Mucosa of descending colon (tissue), 3 donors: Measurements from ENCODE around the gene PCDHA3. TPM values are rescaled to one million over a fixed set of nuclear protein-coding genes. Genes with fewer than 3 reads are reported as not detected.
"Not testable (repeated sequence)": the region's sequence is repeated elsewhere in the genome, so short reads cannot be mapped to it uniquely, and the experiment has no call there.

Experiments
- ATAC-seq: fragments of 200-7000 bp; cut with Tn5 transposase; one replicate; pipeline ENCODE4 v1.9.1; 2020; ENCODE audit warnings: mild to moderate bottlenecking, moderate library complexity
- DNase-seq, 3 donors: peaks; one replicate each; pipeline ENCODE4 v3.0.0-alpha.2; 2020
- H3K36me3 ChIP-seq: fragments of 200-600 bp; one replicate; pipeline ENCODE4 v1.8.0; 2021; ENCODE audit warnings: low read depth, mild to moderate bottlenecking
- H3K4me1 ChIP-seq: fragments of 200-600 bp; one replicate; pipeline ENCODE4 v1.8.0; 2021; ENCODE audit warnings: low read depth, mild to moderate bottlenecking
- H3K4me3 ChIP-seq: fragments of 200-600 bp; one replicate; pipeline ENCODE4 v1.8.0; 2021; ENCODE audit warnings: mild to moderate bottlenecking
- H3K9me3 ChIP-seq: fragments of 200-600 bp; one replicate; pipeline ENCODE4 v1.8.0; 2021; ENCODE audit warnings: mild to moderate bottlenecking
- CTCF ChIP-seq: fragments of 200-600 bp; IDR thresholded peaks from one replicate; pipeline ENCODE4 v1.8.0; 2022; ENCODE audit warnings: antibody characterized with exemption, mild to moderate bottlenecking
- intact Hi-C, 2 donors: fragments of 100-400 bp; cut with DNase I in 1 of 2; cut with micrococcal nuclease in 1 of 2; formaldehyde crosslinking; loops; one replicate each; pipeline versions ENCODE4 v1.11.0 to v1.11.1; 2022; cut with DNase I, micrococcal nuclease
- total RNA-seq, 3 donors: library from RNA; stranded (reverse); fragmentation: NEBNext Ultra II Directional in 2 of 3; extraction: Animal tissue kit (Norgen Biotek cat#: 25700) in 2 of 3; gene quantifications; one replicate each; pipeline versions ENCODE4 v1.2.1 to v1.2.4, GENCODE V29; 2021 to 2023
- donor health status: DM: no; HTN: no; CAD: no; lungs with moderate emphysema.
- donor health status: DM: no; HTN: no; CAD: no.
- donor health status: DM: no; HTN: yes; CAD: no.

The PCDHA3 gene
- total RNA-seq, 3 donors from 2014 or later = 0.06 to 1.3 TPM; not detected in 1

- Histone ChIP-seq H3K36me3 (no peaks in the 10 kb centered on the region), H3K4me3 (no peak within 1 kb of the TSS), H3K4me1 (no peaks in the 10 kb centered on the region), H3K9me3 (peaks cover 71% of the 10 kb centered on the region)
- intact Hi-C loops = no loop called here
- TF ChIP-seq CTCF = no peak
- no peak for ATAC-seq
- DNase-seq = no peak
Observed at GRCh38 chr5:140785905-140786686, 14.8 kb upstream of the PCDHA3 start, which contains the start of gene PCDHA1. TSS of gene PCDHA1 (plus strand) at chr5:140786140.

GRCh38 chr5:140787422-140787821 lies 13.4 kb upstream of the PCDHA3 start:
- DNase-seq, H3K4me1 ChIP-seq, intact Hi-C loops, ATAC-seq, H3K36me3 ChIP-seq, H3K4me3 ChIP-seq: not testable (repeated sequence)
- H3K9me3 ChIP-seq = peaks cover 59% of the 10 kb centered on the region

- DNase-seq, intact Hi-C loops, ATAC-seq, H3K4me3 ChIP-seq, H3K36me3 ChIP-seq, H3K4me1 ChIP-seq: not testable (repeated sequence)
- H3K9me3 ChIP-seq = peaks cover 58% of the 10 kb centered on the region
Observed at GRCh38 chr5:140787849-140788504, 12.9 kb upstream of the PCDHA3 start.

GRCh38 chr5:140791089-140791488 lies 9.8 kb upstream of the PCDHA3 start:
- TF ChIP-seq CTCF = no peak
- Histone ChIP-seq H3K4me3 (no peak overlapping the region), H3K4me1 (no peaks in the 10 kb centered on the region), H3K36me3 (no peaks in the 10 kb centered on the region), H3K9me3 (peaks cover 65% of the 10 kb centered on the region)
- intact Hi-C loops = no loop called here
- no peak for ATAC-seq
- no peak for DNase-seq

- intact Hi-C loops = no loop called here
Observed at GRCh38 chr5:140794595-140795258, 6.1 kb upstream of the PCDHA3 start, which contains the start of gene PCDHA2. TSS of gene PCDHA2 (plus strand) at chr5:140794852.

GRCh38 chr5:140795259-140795641 lies 5.6 kb upstream of the PCDHA3 start:
- intact Hi-C loops = no loop called here
- H3K4me1 ChIP-seq = no peaks in the 10 kb centered on the region
- no peak for TF ChIP-seq CTCF
- H3K4me3 ChIP-seq = no peak overlapping the region
- H3K9me3 ChIP-seq = peaks cover 55% of the 10 kb centered on the region
- ATAC-seq = no peak
- H3K36me3 ChIP-seq = no peaks in the 10 kb centered on the region
- no peak for DNase-seq

More at GRCh38 chr5:140794595-140795258, 6.1 kb upstream of the PCDHA3 start, which contains the start of gene PCDHA2:
- DNase-seq (no peak), ATAC-seq (no peak)
- Histone ChIP-seq H3K4me3 (no peak within 1 kb of the TSS), H3K4me1 (no peaks in the 10 kb centered on the region), H3K36me3 (no peaks in the 10 kb centered on the region), H3K9me3 (peaks cover 58% of the 10 kb centered on the region)
- TF ChIP-seq CTCF = no peak

- ATAC-seq, H3K36me3 ChIP-seq, intact Hi-C loops: not testable (repeated sequence)
Observed at GRCh38 chr5:140796072-140796717, 4.7 kb upstream of the PCDHA3 start.

More at GRCh38 chr5:140796072-140796717, 4.7 kb upstream of the PCDHA3 start:
- not testable (repeated sequence) for DNase-seq, H3K4me1 ChIP-seq, H3K4me3 ChIP-seq
- peaks cover 61% of the 10 kb centered on the region for H3K9me3 ChIP-seq
